Panc1 (cell line): ENCODE results near the gene TFAP2A. TPM values are rescaled to one million over a fixed set of nuclear protein-coding genes. Genes with fewer than 3 reads are reported as not detected.

Experiments used
- ATAC-seq: fragments of 200-7000 bp; cut with Tn5 transposase; 2 replicates; pipeline ENCODE4 v1.9.1; 2020; ENCODE audit warnings: mild to moderate bottlenecking, moderate library complexity
- BruUV-seq: library from RNA; stranded (reverse); fragments of 400-500 nt; replicated peaks from 2 replicates; lab custom pipeline; 2021; lab: Mats Ljungman, UMichigan
- CTCF ChIA-PET: fragments of 300-600 bp; sonication (Branson Sonifier 250); formaldehyde crosslinking; loops from one replicate; lab custom pipeline; 2022; ENCODE audit warnings: antibody characterized with exemption; lab: Charles Lee
- POLR2A ChIA-PET: fragments of 300-600 bp; sonication (Branson Sonifier 250); formaldehyde crosslinking; loops from one replicate; lab custom pipeline; 2022; ENCODE audit warnings: antibody characterized with exemption; lab: Charles Lee
- DNase-seq: peaks from one replicate; pipeline ENCODE4 v3.0.0-alpha.2; 2010; ENCODE audit warnings: low read depth, low spot score
- H3K27ac ChIP-seq: 2 replicates; pipeline ENCODE4 v1.5.1; 2011; ENCODE audit warnings: mild to moderate bottlenecking, low read length, inconsistent platforms
- H3K27me3 ChIP-seq: fragments of 200-500 bp; sonication (Bioruptor generic); 2 replicates; pipeline ENCODE4 v1.6.0; 2014; ENCODE audit warnings: low read length, inconsistent platforms; ENCODE audit not compliant: control insufficient read depth, insufficient read depth
- H3K36me3 ChIP-seq: fragments of 200-500 bp; sonication (Bioruptor generic); 2 replicates; pipeline ENCODE4 v1.5.1; 2014; ENCODE audit warnings: inconsistent platforms, mild to moderate bottlenecking, low read length, moderate library complexity; ENCODE audit not compliant: control insufficient read depth, insufficient read depth
- H3K4me1 ChIP-seq: 2 replicates; pipeline ENCODE4 v1.5.1; 2011; ENCODE audit warnings: inconsistent platforms, mild to moderate bottlenecking, low read length, moderate library complexity; ENCODE audit not compliant: control insufficient read depth, insufficient read depth
- H3K4me3 ChIP-seq, 2 experiments: 2 replicates each; pipeline ENCODE4 v1.5.1; 2011 to 2012; ENCODE audit warnings: low read depth in 2 of 2, low read length in 2 of 2, mild to moderate bottlenecking in 2 of 2, inconsistent platforms in 1 of 2, moderate library complexity in 1 of 2
- H3K9me3 ChIP-seq: fragments of 200-500 bp; sonication (Bioruptor generic); 2 replicates; pipeline ENCODE4 v1.5.1; 2014; ENCODE audit warnings: low read depth, mild to moderate bottlenecking, inconsistent platforms, low read length, moderate library complexity; ENCODE audit not compliant: control insufficient read depth, insufficient read depth
- CTCF ChIP-seq: fragments of 450-650 bp; IDR thresholded peaks from 2 replicates; pipeline ENCODE4 v1.5.1; 2017; ENCODE audit warnings: mild to moderate bottlenecking
- POLR2AphosphoS5 ChIP-seq: IDR thresholded peaks from 2 replicates; pipeline ENCODE4 v1.6.1; 2012; ENCODE audit warnings: mild to moderate bottlenecking, low read depth, low read length, moderate library complexity
- REST ChIP-seq, 2 experiments: IDR thresholded peaks; 2 replicates each; pipeline ENCODE4 v1.6.1; 2011 to 2012; ENCODE audit warnings: low read depth in 2 of 2, control low read depth in 1 of 2, low read length in 1 of 2, mild to moderate bottlenecking in 1 of 2, moderate library complexity in 1 of 2; ENCODE audit not compliant: insufficient read depth in 1 of 2
- SIN3A ChIP-seq: IDR thresholded peaks from 2 replicates; pipeline ENCODE4 v1.6.1; 2012; ENCODE audit warnings: low read depth, mild to moderate bottlenecking, low read length, moderate library complexity, borderline replicate concordance; ENCODE audit not compliant: insufficient read depth
- TCF7L2 ChIP-seq: IDR thresholded peaks from 2 replicates; pipeline ENCODE4 v1.6.1; 2011; ENCODE audit warnings: mild to moderate bottlenecking, low read depth, low read length, inconsistent platforms
- in situ Hi-C: cut with HindIII; loops from 2 replicates; pipeline ENCODE4 v1.10.0; 2016; ENCODE audit warnings: low sequenced_read_pairs, low pct_unique_long_range_greater_than_20kb
- intact Hi-C: fragments of 100-400 bp; cut with micrococcal nuclease; formaldehyde crosslinking; loops from one replicate; pipeline ENCODE4 v1.10.0; 2022; ENCODE audit not compliant: unreplicated experiment
- total RNA-seq: library from RNA; stranded (reverse); gene quantifications from one replicate; pipeline ENCODE4 v1.2.1, GENCODE V29; 2021; ENCODE audit not compliant: unreplicated experiment

TFAP2A gene
- total RNA-seq, 1 experiment from 2014 or later = 83.9 TPM

- no peak for ATAC-seq
- Histone ChIP-seq H3K27ac (peak overlapping the region; percentile 98), H3K4me1 (peaks cover 43% of the 10 kb centered on the region), H3K27me3 (no peaks in the 10 kb centered on the region), H3K36me3 (peaks cover 38% of the 10 kb centered on the region), H3K9me3 (no peaks in the 10 kb centered on the region), H3K4me3 (peak overlapping the region; percentile 96 to 100)
- ChIA-PET CTCF (no interaction called here), POLR2A (no interaction called here)
- intact Hi-C loops = loop anchor here (5.0 kb wide), 1 partner anchor 1157 kb away; no protein-coding TSS in a partner anchor
- in situ Hi-C loops = no loop called here
- no peak for TF ChIP-seq CTCF
- TF ChIP-seq SIN3A = no peak
- no peak for TF ChIP-seq REST (IDR thresholded peaks at IDR 0.05; ENCODE audit: insufficient read depth in 1 of 2, low read depth in 2 of 2, low read length in 1 of 2)
- no peak for TF ChIP-seq TCF7L2
- no peak for TF ChIP-seq POLR2AphosphoS5
- no TSS peak for BruUV-seq
- no peak for DNase-seq
These were observed 5.1 kb downstream of the TFAP2A start for GRCh38 chr6:10409731-10410206.

- DNase-seq (no peak), ATAC-seq (no peak)
- BruUV-seq = TSS peak; percentile 6
- H3K27ac ChIP-seq = peak overlapping the region; percentile 98
- H3K4me1 ChIP-seq = peaks cover 43% of the 10 kb centered on the region
- H3K9me3 ChIP-seq = no peaks in the 10 kb centered on the region
- peak overlapping the region; percentile 96 to 100 for H3K4me3 ChIP-seq
- peaks cover 41% of the 10 kb centered on the region for H3K36me3 ChIP-seq
- no peak for TF ChIP-seq SIN3A
- no peak for TF ChIP-seq REST (IDR thresholded peaks at IDR 0.05; ENCODE audit: insufficient read depth in 1 of 2, low read depth in 2 of 2, low read length in 1 of 2)
- no peak for TF ChIP-seq POLR2AphosphoS5
- no peak for TF ChIP-seq TCF7L2
- no peak for TF ChIP-seq CTCF
- no peaks in the 10 kb centered on the region for H3K27me3 ChIP-seq
- in situ Hi-C loops (no loop called here), intact Hi-C loops (no loop called here)
- CTCF ChIA-PET = no interaction called here
- POLR2A ChIA-PET = no interaction called here
These were observed 5.6 kb downstream of the TFAP2A start for GRCh38 chr6:10409233-10409721.
